ENCODE results near the gene RD3L. TPM values are rescaled to one million over a fixed set of nuclear protein-coding genes. Genes with fewer than 3 reads are reported as not detected.
A peak's percentile ranks its signal among the peaks of the same experiment; 100 is the strongest.
"Not testable (repeated sequence)": the region's sequence is repeated elsewhere in the genome, so short reads cannot be mapped to it uniquely, and the experiment has no call there.

Gene RD3L
- total RNA-seq, 2 experiments from 2014 or later: not detected

DNA sequence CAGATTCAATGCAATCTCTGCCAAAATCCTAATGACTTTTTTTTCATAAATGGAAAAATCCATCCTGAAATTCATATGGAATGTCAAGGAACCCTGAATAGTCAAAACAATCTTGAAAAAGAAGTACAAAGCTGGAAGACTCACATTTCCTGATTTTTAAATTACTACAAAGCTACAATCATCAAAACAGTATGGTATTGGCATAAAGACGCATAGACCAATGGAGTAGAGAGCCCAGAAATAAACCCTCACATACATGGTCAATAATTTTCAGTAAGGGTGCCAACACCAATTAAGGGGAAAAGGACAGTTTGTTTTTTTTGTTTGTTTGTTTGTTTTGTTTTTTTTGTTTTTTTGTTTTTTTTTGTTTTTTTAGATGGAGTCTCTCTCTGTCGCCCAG is 4.6 kb upstream of the RD3L start:
- Mint-ChIP-seq H3K27me3 (peaks cover 29% of the 10 kb centered on the region), H3K27ac (no peak overlapping the region), H3K36me3 (no peaks in the 10 kb centered on the region), H3K4me1 (no peaks in the 10 kb centered on the region), H3K4me3 (no peak overlapping the region), H3K9me3 (peaks cover 1% of the 10 kb centered on the region)
- DNase-seq (no peak), ATAC-seq (ENCODE audit: low read depth) (no peak)
- POLR2A ChIA-PET: no interaction called here

DNA sequence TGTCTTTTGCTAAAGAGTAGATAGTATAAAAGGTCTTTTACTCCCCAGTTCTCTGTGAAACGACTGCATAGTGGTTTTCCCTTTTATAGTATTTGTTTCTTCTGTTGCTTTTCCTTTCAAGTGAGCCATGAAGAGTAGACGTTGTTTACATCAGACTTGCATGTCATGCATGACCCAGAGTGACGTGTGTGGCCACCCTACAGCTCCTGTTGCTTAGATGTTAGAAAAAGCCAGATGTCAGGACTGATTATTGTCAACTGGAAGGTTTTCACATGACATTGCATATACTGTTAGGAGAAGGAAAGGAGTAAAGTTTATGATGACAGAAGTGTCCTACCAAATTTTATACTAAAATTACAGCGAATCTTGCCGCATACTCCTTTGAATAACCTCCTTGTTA is 1.3 kb upstream of the RD3L start:
- DNase-seq: no peak
- POLR2A ChIA-PET: no interaction called here
- Mint-ChIP-seq H3K4me1 (no peaks in the 10 kb centered on the region), H3K27ac (no peak overlapping the region), H3K4me3 (no peak overlapping the region), H3K9me3 (peaks cover 1% of the 10 kb centered on the region), H3K36me3 (no peaks in the 10 kb centered on the region), H3K27me3 (peaks cover 41% of the 10 kb centered on the region)
- ATAC-seq (ENCODE audit: low read depth): no peak

DNA sequence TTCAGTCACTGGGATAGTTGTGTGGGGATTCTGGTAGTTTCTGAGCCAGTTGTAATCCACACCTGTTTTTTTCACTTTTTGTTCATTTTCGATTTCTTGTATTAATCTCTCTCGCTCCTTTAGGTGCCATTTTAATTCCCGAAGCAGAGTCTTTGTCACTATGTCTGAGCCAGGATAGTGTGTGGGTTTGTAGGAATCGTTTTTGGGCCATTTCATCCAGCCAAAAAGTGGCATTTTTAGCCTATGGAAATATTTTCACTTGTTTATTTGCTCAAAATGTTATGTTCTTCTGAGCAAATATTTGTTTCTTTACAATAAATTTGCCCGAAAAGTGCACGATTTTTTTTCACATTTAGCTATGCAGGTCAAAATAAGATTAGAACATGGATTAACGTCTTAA is 867 bp downstream of the RD3L start:
- H3K27ac Mint-ChIP-seq: no peak overlapping the region
- no peaks in the 10 kb centered on the region for H3K36me3 Mint-ChIP-seq
- H3K4me3 Mint-ChIP-seq: no peak overlapping the region
- H3K9me3 Mint-ChIP-seq: no peaks in the 10 kb centered on the region
- POLR2A ChIA-PET: no interaction called here
- H3K4me1 Mint-ChIP-seq: no peaks in the 10 kb centered on the region
- no peak for ATAC-seq (ENCODE audit: low read depth)
- H3K27me3 Mint-ChIP-seq: peaks cover 42% of the 10 kb centered on the region
- no peak for DNase-seq

DNA sequence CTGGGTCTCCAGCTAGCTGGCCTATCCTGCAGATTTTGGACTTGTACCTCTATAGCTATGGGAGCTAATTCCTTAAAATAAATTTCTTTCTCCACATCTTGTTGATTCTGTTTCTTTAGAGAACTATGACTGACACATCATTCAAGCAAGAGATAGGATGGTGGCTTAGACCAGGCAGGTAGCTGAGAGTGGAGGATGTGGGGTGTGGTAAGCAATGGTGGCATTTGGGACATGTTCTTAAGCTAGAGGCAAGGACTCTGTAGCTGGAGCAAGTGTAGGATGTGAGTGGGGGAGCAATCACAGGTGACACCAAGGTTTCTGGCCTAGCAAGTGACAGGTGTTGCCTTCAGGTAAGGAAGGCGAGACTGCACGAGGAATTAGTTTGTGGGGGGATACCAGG is 7.2 kb downstream of the RD3L start:
- ATAC-seq (ENCODE audit: low read depth): peak; percentile 62

DNA sequence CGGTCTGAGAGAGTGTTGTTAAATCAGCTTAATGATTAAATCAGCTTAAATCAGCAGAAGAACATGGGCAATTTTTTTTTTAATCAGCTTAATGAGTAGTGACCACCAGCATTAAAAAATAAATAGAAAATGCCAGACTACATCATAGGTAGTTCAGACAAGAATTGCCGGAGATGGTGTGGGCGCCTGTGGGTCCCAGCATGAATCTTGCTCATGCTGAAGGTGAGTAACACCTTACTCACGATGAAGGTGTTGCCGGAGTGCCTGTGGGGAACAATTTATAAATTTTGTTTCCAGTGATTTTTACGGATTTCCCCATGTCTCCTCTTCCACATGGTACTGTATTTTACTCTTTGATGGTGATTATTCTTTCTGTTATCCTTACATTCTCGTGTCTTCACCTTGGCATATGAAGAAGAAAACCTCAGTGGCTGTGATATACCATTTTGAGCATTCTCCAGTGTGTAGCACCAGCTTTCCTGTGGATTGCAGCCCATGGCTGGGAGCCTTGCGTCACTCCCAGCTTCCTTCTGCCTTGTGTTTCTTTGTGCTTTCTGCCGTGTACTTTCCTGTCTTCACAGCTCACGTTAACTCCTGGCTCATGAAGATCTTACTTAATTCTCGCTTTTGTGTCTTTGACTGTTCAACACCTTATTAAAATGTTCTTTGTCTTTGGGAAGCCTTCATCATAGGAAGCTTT is 9.4 kb downstream of the RD3L start:
- ATAC-seq (ENCODE audit: low read depth): no peak
- Mint-ChIP-seq H3K4me3 (no peak overlapping the region), H3K4me1 (peaks cover 19% of the 10 kb centered on the region), H3K27me3 (peaks cover 9% of the 10 kb centered on the region), H3K9me3 (no peaks in the 10 kb centered on the region), H3K27ac (no peak overlapping the region), H3K36me3 (no peaks in the 10 kb centered on the region)
- POLR2A ChIA-PET: no interaction called here
- no peak for DNase-seq

More for the DNA sequence above, 7.2 kb downstream of the RD3L start:
- Mint-ChIP-seq H3K27me3 (peaks cover 14% of the 10 kb centered on the region), H3K27ac (no peak overlapping the region), H3K4me1 (peaks cover 19% of the 10 kb centered on the region), H3K4me3 (no peak overlapping the region), H3K9me3 (no peaks in the 10 kb centered on the region), H3K36me3 (no peaks in the 10 kb centered on the region)
- no peak for DNase-seq
- POLR2A ChIA-PET: no interaction called here

DNA sequence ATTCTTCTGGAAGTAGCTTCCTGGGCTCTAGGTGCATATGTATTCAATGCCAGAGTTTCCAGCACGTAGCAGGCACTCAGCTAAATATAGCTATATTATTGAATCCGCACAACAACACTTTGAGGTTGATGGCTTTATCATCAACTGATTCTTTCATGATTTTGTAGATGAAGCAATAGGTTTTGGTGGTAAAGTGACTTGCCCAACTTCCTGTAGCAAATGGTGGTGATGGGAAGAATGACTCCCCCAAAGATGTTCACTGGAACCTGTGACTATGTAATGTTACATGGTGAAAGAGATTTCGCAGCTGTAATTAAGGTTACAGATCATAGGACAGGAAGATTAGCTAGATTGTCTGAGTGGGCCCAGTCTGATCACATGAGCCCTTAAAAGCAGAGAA is 10.9 kb downstream of the RD3L start:
- DNase-seq (no peak), ATAC-seq (ENCODE audit: low read depth) (peak; percentile 29)
- no peak overlapping the region for H3K4me3 Mint-ChIP-seq
- H3K27ac Mint-ChIP-seq: peak overlapping the region; percentile 3
- H3K27me3 Mint-ChIP-seq: no peaks in the 10 kb centered on the region
- H3K9me3 Mint-ChIP-seq: no peaks in the 10 kb centered on the region
- peaks cover 19% of the 10 kb centered on the region for H3K4me1 Mint-ChIP-seq
- H3K36me3 Mint-ChIP-seq: no peaks in the 10 kb centered on the region
- POLR2A ChIA-PET: interaction anchor here (0.7 kb wide), 1 partner anchor 137 kb away, joined by 3 read pairs; no protein-coding TSS in a partner anchor

DNA sequence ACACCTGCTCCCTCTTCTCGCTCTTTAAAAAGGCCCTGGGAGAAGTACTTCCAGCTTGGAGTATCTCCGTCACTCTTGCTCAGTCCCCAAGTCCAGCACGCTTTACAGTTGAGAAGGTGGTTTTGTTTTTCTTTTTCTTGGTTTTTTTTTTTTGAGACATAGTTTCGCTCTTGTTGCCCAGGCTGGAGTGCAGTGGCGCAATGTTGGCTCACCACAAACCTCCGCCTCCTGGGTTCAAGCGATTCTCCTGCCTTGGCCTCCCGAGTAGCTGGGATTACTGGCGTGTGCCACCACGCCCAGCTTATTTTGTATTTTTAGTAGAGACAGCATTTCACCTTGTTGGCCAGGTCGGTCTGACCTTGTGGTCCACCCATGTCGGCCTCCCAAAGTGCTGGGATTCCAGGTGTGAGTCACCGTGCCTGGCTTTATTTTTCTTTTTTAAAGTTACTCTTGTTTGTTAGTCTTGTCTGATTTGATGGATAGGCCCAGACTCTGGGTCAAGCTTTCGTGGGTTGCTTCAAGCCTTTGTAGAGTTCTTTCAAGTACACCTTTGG is 12.2 kb downstream of the RD3L start:
- H3K4me3 Mint-ChIP-seq: no peak overlapping the region
- no peaks in the 10 kb centered on the region for H3K36me3 Mint-ChIP-seq
- peaks cover 16% of the 10 kb centered on the region for H3K4me1 Mint-ChIP-seq
- no peak for ATAC-seq (ENCODE audit: low read depth)
- peaks cover 3% of the 10 kb centered on the region for H3K27me3 Mint-ChIP-seq
- no peak for DNase-seq
- POLR2A ChIA-PET: no interaction called here
- no peak overlapping the region for H3K27ac Mint-ChIP-seq
- no peaks in the 10 kb centered on the region for H3K9me3 Mint-ChIP-seq

DNA sequence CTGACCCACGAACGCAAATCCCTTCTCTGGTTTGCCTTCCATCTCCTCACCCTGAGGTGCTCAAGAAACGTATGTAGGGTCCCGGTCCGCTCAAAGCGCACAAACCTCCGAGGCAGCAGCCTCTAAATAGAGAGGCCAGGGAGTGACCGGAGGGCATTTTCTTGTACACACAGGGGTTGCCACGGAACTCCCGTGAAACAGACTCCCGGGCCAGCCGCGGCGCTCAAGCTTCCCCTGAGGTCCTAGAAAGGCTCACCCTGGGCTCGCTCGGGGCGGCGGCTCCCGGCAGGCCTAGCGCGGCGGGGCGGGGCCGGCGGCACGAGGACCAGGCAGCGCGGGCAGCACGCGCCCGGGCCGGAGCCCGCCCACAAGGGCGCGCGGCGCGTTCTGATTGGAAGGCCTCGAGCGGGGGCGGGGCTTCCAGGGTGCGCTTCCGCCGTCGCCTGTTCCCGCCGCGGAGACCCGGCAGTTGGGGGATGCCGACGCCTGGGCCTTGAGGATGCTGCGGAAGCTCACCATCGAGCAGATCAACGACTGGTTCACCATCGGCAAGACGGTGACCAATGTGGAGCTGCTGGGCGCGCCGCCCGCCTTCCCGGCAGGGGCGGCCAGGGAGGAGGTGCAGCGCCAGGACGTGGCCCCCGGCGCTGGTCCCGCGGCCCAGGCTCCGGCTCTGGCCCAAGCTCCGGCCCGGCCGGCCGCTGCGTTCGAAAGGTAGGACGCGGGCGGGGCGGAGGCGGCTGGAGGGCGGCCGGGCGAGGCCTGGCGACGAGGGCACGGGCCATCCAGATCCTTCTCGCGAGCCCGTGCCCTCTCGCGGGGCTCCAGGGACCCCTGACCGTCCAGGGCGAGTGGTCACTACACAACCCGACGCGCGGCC is 14.1 kb downstream of the RD3L start, which contains the start of gene TDRD9:
TDRD9 (plus strand) TSS at position 446 of the 880 bp plus-strand sequence; CDS start at position 500, 54 bp downstream.
- H3K36me3 Mint-ChIP-seq: no peaks in the 10 kb centered on the region
- H3K27me3 Mint-ChIP-seq: peaks cover 10% of the 10 kb centered on the region
- H3K27ac Mint-ChIP-seq: no peak within 1 kb of the TSS
- no peaks in the 10 kb centered on the region for H3K9me3 Mint-ChIP-seq
- POLR2A ChIA-PET: no interaction called here
- ATAC-seq (ENCODE audit: low read depth) (no peak), DNase-seq (no peak)
- H3K4me1 Mint-ChIP-seq: peaks cover 7% of the 10 kb centered on the region
- H3K4me3 Mint-ChIP-seq: no peak within 1 kb of the TSS

DNA sequence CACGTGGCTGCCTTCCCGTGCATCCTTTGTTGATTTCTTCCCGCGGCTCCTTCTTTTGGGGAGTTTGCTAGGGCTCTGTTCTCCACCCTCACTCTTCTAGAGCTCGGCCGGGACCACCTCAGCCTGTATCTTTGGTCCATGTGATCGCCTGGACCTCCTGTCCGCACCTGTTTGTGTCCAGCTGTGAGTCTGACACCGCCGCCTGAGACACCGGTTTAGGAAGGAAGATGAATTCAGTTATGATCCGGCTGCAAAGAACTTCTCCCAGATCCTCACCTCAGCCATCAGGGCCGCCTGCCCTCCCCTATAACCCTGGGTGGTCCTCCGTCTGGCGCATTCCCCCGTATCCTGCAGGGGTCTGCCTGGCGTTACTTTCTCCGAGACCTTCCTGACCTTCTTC is 14.8 kb downstream of the RD3L start:
- Mint-ChIP-seq H3K4me3 (no peak overlapping the region), H3K27me3 (peaks cover 15% of the 10 kb centered on the region), H3K36me3 (no peaks in the 10 kb centered on the region), H3K9me3 (no peaks in the 10 kb centered on the region), H3K4me1 (peaks cover 5% of the 10 kb centered on the region), H3K27ac (no peak overlapping the region)
- ATAC-seq (ENCODE audit: low read depth): no peak
- no peak for DNase-seq
- POLR2A ChIA-PET: interaction anchor here (0.6 kb wide), 1 partner anchor 328 kb away, joined by 3 read pairs; no protein-coding TSS in a partner anchor

DNA sequence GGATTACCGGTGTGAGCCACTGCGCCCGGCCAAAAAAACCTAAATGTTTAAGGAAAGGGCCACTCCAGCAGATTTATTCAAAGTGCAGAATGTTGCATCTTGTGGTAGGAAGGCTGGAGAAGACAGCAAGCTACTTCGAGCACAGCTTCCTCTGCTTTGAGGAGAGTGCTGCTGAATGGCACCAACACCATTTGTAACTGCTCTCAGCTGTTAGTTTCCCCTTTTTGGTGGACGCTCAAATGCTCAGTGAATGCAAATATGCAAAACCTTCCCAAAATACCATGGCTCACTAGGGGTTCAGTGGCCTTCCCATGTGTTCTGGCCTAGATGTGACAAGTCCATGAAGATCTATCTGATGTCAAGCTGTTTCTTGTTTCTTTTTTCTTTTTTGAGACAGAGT is 17.0 kb downstream of the RD3L start:
- Mint-ChIP-seq H3K4me3 (no peak overlapping the region), H3K27ac (no peak overlapping the region), H3K9me3 (no peaks in the 10 kb centered on the region), H3K36me3 (no peaks in the 10 kb centered on the region), H3K4me1 (peaks cover 4% of the 10 kb centered on the region), H3K27me3 (peaks cover 15% of the 10 kb centered on the region)
- ATAC-seq (ENCODE audit: low read depth): no peak
- POLR2A ChIA-PET: no interaction called here
- DNase-seq: no peak

DNA sequence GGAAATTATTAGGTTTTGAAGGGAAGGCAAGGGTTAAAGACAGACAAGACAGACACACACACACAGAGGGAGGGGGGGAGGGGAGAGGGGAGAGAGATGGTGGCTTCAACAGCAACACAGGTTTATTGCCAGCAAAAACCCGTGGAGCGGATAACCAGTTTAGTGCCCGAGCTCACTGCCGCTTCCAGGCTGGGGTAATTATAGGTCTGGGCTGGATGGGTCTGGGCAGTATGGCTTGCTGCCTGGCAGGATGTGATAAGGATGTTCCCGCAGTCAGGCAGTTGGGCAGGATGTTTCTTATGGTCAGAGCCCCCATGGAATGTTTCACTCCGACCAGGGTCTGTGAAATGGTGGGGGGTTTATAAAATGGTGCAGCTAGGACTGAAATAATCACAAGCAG is 18.5 kb downstream of the RD3L start:
- no peaks in the 10 kb centered on the region for H3K9me3 Mint-ChIP-seq
- POLR2A ChIA-PET: no interaction called here
- H3K36me3 Mint-ChIP-seq: no peaks in the 10 kb centered on the region
- DNase-seq (no peak), ATAC-seq (ENCODE audit: low read depth) (no peak)
- H3K27me3 Mint-ChIP-seq: peaks cover 15% of the 10 kb centered on the region
- H3K4me1 Mint-ChIP-seq: peaks cover 7% of the 10 kb centered on the region
- H3K4me3 Mint-ChIP-seq: no peak overlapping the region
- no peak overlapping the region for H3K27ac Mint-ChIP-seq

DNA sequence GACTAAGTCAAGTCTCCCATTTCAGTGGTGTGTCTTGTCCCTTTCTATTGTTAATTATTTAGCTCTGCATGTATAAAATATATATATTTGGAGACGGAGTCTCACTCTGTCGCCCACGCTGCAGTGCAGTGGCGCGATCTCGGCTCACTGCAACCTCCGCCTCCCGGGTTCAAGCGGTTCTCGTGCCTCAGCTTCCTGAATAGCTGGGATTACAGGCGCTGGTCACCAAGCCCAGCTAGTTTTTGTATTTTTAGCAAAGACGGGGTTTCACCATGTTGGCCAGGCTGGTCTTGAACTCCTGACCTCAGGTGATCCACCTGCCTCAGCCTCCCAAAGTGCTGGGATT is 20.5 kb downstream of the RD3L start:
- H3K36me3 Mint-ChIP-seq; POLR2A ChIA-PET; ATAC-seq (ENCODE audit: low read depth); H3K4me1 Mint-ChIP-seq; H3K27ac Mint-ChIP-seq; DNase-seq; H3K9me3 Mint-ChIP-seq: not testable (repeated sequence)
- Mint-ChIP-seq H3K4me3 (peak overlapping the region; percentile 88), H3K27me3 (peaks cover 15% of the 10 kb centered on the region)

DNA sequence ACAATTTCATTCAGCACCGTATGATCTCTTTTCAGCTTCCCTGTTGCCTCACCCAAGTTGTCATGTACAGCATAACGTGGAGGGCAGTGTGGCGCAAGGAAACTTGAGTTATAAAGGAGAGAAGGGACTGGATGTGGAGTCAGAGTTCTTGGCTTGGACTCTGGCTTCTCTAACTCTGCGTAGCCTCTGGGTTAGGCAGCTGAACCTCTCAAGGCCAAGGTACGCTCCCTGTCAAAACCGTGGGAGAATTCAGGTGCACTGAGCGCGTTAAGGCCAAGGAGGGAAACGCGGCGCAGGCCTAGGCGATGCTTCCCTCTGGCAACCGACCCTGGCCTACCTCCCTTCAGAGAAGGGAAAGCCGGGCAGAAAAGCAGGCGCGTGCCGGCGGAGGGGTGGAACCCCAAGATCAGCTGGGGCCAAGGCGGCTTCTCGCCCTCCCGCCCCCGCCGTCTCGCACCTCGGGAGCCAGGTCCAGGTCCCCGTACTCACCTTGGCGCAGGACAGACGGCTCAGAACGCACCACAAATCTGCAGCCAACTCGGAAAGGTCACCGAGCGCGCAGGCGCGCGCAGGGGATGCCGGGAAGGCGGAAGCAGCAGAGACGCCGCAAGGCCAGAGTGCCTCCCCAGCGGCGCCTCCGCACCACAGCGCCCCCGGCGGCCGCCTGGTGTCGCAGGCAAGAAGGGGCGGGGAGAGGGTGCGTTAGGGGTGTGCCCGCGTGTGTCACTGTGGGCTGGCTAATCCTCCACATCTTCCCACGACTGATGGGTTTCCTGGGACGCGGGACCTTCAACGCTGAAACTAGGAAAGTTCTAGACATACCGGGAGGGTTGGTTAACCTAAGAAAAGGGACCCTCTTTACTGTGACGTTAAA is 21.1 kb downstream of the RD3L start:
- Mint-ChIP-seq H3K36me3 (no peaks in the 10 kb centered on the region), H3K4me3 (peak overlapping the region; percentile 88), H3K27me3 (peaks cover 15% of the 10 kb centered on the region), H3K9me3 (no peaks in the 10 kb centered on the region), H3K27ac (peak overlapping the region; percentile 85), H3K4me1 (peaks cover 9% of the 10 kb centered on the region)
- DNase-seq (peak; percentile 100), ATAC-seq (ENCODE audit: low read depth) (peak; percentile 97)
- POLR2A ChIA-PET: interaction anchor here (0.7 kb wide), 1 partner anchor 598 kb away, joined by 3 read pairs; no protein-coding TSS in a partner anchor
